TTC549 (cell line): ENCODE measurements around the gene DPP3.
A peak's percentile ranks its signal among the peaks of the same experiment; 100 is the strongest.
"Not testable (repeated sequence)": the region's sequence is repeated elsewhere in the genome, so short reads cannot be mapped to it uniquely, and the experiment has no call there.

Source experiments
- FAIRE-seq: peaks from 2 replicates; lab custom pipeline; 2012; peaks lifted over from hg19 to GRCh38; lab: Jason Lieb, UNC

DPP3 gene

GRCh38 chr11:66480117-66480938 lies at the start of gene DPP3:
Gene DPP3, plus strand, starts transcription at chr11:66480434. Its CDS starts 1,767 bp downstream, at chr11:66482201.
- no peak for FAIRE-seq

- not testable (repeated sequence) for FAIRE-seq
Measured at GRCh38 chr11:66431287-66431686, 48.9 kb upstream of the DPP3 start.

- FAIRE-seq, result not testable (repeated sequence)
Measured at GRCh38 chr11:66431871-66432329, 48.3 kb upstream of the DPP3 start.

- FAIRE-seq, result no peak
Measured at GRCh38 chr11:66432597-66432996, 47.6 kb upstream of the DPP3 start.

GRCh38 chr11:66437979-66438503 lies 42.2 kb upstream of the DPP3 start:
- no peak for FAIRE-seq

- FAIRE-seq, result peak; percentile 67
Measured at GRCh38 chr11:66438504-66439466, 41.4 kb upstream of the DPP3 start, which contains the start of gene MRPL11. Gene MRPL11, minus strand, starts transcription at chr11:66438848. Its CDS starts 94 bp downstream, at chr11:66438754.

GRCh38 chr11:66440101-66440939 lies 39.9 kb upstream of the DPP3 start:
- FAIRE-seq, result not testable (repeated sequence)

GRCh38 chr11:66440940-66441282 lies 39.3 kb upstream of the DPP3 start:
- not testable (repeated sequence) for FAIRE-seq

- FAIRE-seq, result no peak
Measured at GRCh38 chr11:66443602-66444001, 36.6 kb upstream of the DPP3 start.

GRCh38 chr11:66447012-66447411 lies 33.2 kb upstream of the DPP3 start:
- no peak for FAIRE-seq

GRCh38 chr11:66448523-66448922 lies 31.7 kb upstream of the DPP3 start:
- no peak for FAIRE-seq

GRCh38 chr11:66450560-66450959 lies 29.7 kb upstream of the DPP3 start:
- no peak for FAIRE-seq

- FAIRE-seq, result no peak
Measured at GRCh38 chr11:66451663-66452062, 28.6 kb upstream of the DPP3 start.

GRCh38 chr11:66454247-66454646 lies 26.0 kb upstream of the DPP3 start:
- no peak for FAIRE-seq

- no peak for FAIRE-seq
Measured at GRCh38 chr11:66454828-66455227, 25.4 kb upstream of the DPP3 start.

GRCh38 chr11:66457826-66458225 lies 22.4 kb upstream of the DPP3 start:
- no peak for FAIRE-seq

GRCh38 chr11:66459138-66459778 lies 21.0 kb upstream of the DPP3 start:
- FAIRE-seq, result no peak

- no peak for FAIRE-seq
Measured at GRCh38 chr11:66462010-66462409, 18.2 kb upstream of the DPP3 start.

- FAIRE-seq, result no peak
Measured at GRCh38 chr11:66462911-66463310, 17.3 kb upstream of the DPP3 start.

- not testable (repeated sequence) for FAIRE-seq
Measured at GRCh38 chr11:66464116-66464515, 16.1 kb upstream of the DPP3 start.

- no peak for FAIRE-seq
Measured at GRCh38 chr11:66464916-66465315, 15.3 kb upstream of the DPP3 start.
